Keratinocyte (primary cell): ENCODE results near the gene TMEM132D. TPM values are rescaled to one million over a fixed set of nuclear protein-coding genes. Genes with fewer than 3 reads are reported as not detected.

ENCODE experiments used
- DNase-seq: peaks from one replicate; pipeline ENCODE4 v3.0.0-alpha.2; 2011; ENCODE audit warnings: low read depth, missing footprints, low spot score
- FAIRE-seq: peaks from 2 replicates; lab custom pipeline; 2011; peaks lifted over from hg19 to GRCh38; lab: Jason Lieb, UNC
- H2AFZ ChIP-seq: 2 replicates; pipeline ENCODE4 v1.6.0; 2012; ENCODE audit warnings: low read length, control low read depth, inconsistent platforms; ENCODE audit not compliant: control insufficient read depth
- H3K27ac ChIP-seq: 2 replicates; pipeline ENCODE4 v1.5.1; 2011; ENCODE audit warnings: low read length; ENCODE audit not compliant: control insufficient read depth, insufficient read depth
- H3K27me3 ChIP-seq: 3 replicates; pipeline ENCODE4 v1.6.0; 2011; ENCODE audit warnings: low read length; ENCODE audit not compliant: control insufficient read depth, insufficient read depth; ENCODE audit errors: extremely low read depth
- H3K36me3 ChIP-seq, 2 experiments: 2 replicates in 1 of 2; 3 replicates in 1 of 2; pipeline ENCODE4 v1.5.1; 2011; ENCODE audit warnings: low read length in 2 of 2, mild to moderate bottlenecking in 1 of 2; ENCODE audit not compliant: control insufficient read depth in 2 of 2, insufficient read depth in 2 of 2; ENCODE audit errors: extremely low read depth in 1 of 2
- H3K4me1 ChIP-seq: 3 replicates; pipeline ENCODE4 v1.5.1; 2011; ENCODE audit warnings: low read length; ENCODE audit not compliant: control insufficient read depth, insufficient read depth; ENCODE audit errors: extremely low read depth
- H3K4me2 ChIP-seq: 3 replicates; pipeline ENCODE4 v1.6.0; 2011; ENCODE audit warnings: low read depth, low read length; ENCODE audit not compliant: control insufficient read depth, insufficient read depth; ENCODE audit errors: extremely low read depth
- H3K4me3 ChIP-seq, 3 experiments: fragments of 200-600 bp in 1 of 3; sonication (generic) in 1 of 3; 2 replicates in 2 of 3; 3 replicates in 1 of 3; pipeline ENCODE4 v1.5.1; 2011 to 2016; ENCODE audit warnings: low read length in 3 of 3, mild to moderate bottlenecking in 3 of 3, control low read depth in 2 of 3, inconsistent platforms in 1 of 3, low read depth in 1 of 3, mixed read lengths in 1 of 3, mixed run types in 1 of 3, moderate library complexity in 1 of 3; ENCODE audit not compliant: control insufficient read depth in 2 of 3, insufficient read depth in 2 of 3; ENCODE audit errors: extremely low read depth in 1 of 3
- H3K79me2 ChIP-seq: 2 replicates; pipeline ENCODE4 v1.6.0; 2012; ENCODE audit warnings: low read length; ENCODE audit not compliant: control insufficient read depth, insufficient read depth
- H3K9ac ChIP-seq: 3 replicates; pipeline ENCODE4 v1.6.0; 2011; ENCODE audit warnings: low read length; ENCODE audit not compliant: control insufficient read depth, insufficient read depth; ENCODE audit errors: extremely low read depth
- H3K9me1 ChIP-seq: 3 replicates; pipeline ENCODE4 v1.6.0; 2011; ENCODE audit warnings: low read length; ENCODE audit not compliant: control insufficient read depth, insufficient read depth; ENCODE audit errors: extremely low read depth
- H3K9me3 ChIP-seq: 2 replicates; pipeline ENCODE4 v1.5.1; 2012; ENCODE audit warnings: low read depth, low read length; ENCODE audit not compliant: control insufficient read depth
- H4K20me1 ChIP-seq: 3 replicates; pipeline ENCODE4 v1.6.0; 2011; ENCODE audit warnings: low read length; ENCODE audit not compliant: control insufficient read depth, insufficient read depth; ENCODE audit errors: extremely low read depth
- EZH2 ChIP-seq: IDR thresholded peaks from one replicate; pipeline ENCODE4 v1.6.1; 2012; ENCODE audit warnings: inconsistent platforms, mild to moderate bottlenecking, low read length, moderate library complexity
- dilution Hi-C: fragments of 300-500 bp; cut with MboI; formaldehyde crosslinking; loops from one replicate; pipeline ENCODE4 v1.7.0; 2020; ENCODE audit warnings: low sequenced_read_pairs; ENCODE audit not compliant: extremely low pct_ligation_motif_present
- polyA plus RNA-seq, 5 experiments: library from polyadenylated mRNA; depleted of rRNA in 3 of 5; stranded (reverse) in 3 of 5; stranded (forward) in 1 of 5; unstranded in 1 of 5; fragments of >200 nt; gene quantifications; 1 replicate in 1 of 5; 2 replicates in 3 of 5; 3 replicates in 1 of 5; pipeline versions ENCODE4 v1.2.1 to v1.2.3, GENCODE V29; 2011 to 2012; ENCODE audit warnings: missing spikeins in 2 of 5, low read depth in 1 of 5, low replicate concordance in 1 of 5
- TF ChIP-seq, protein P1 (sequence below), 3 experiments: IDR thresholded peaks in 1 of 3; conservative IDR thresholded peaks in 1 of 3; optimal IDR thresholded peaks in 1 of 3; 2 replicates in 2 of 3; 3 replicates in 1 of 3; pipeline versions ENCODE3 to v1.5.1; 2011; ENCODE audit warnings: low read length in 3 of 3, mild to moderate bottlenecking in 3 of 3, moderate library complexity in 2 of 3, control low read depth in 1 of 3, inconsistent platforms in 1 of 3; ENCODE audit not compliant: insufficient read depth in 2 of 3; ENCODE audit errors: extremely low read depth in 1 of 3

TMEM132D gene
- polyA plus RNA-seq, 1 donor (not counting 4 experiments of a cell fraction or from before 2014, with no cell fraction given): not detected

GRCh38 chr12:129556082-129556481 lies 347.7 kb downstream of the TMEM132D start:
- no peak overlapping the region for H3K4me3 ChIP-seq
- no peaks in the 10 kb centered on the region for H3K79me2 ChIP-seq
- H2AFZ ChIP-seq: no peak overlapping the region
- no peaks in the 10 kb centered on the region for H4K20me1 ChIP-seq
- no peaks in the 10 kb centered on the region for H3K27me3 ChIP-seq
- H3K4me1 ChIP-seq: no peaks in the 10 kb centered on the region
- no peaks in the 10 kb centered on the region for H3K9me1 ChIP-seq
- dilution Hi-C loops: no loop called here
- peaks cover 7% of the 10 kb centered on the region for H3K9me3 ChIP-seq
- no peak overlapping the region for H3K4me2 ChIP-seq
- H3K36me3 ChIP-seq: no peaks in the 10 kb centered on the region
- H3K9ac ChIP-seq: no peak overlapping the region
- no peak for DNase-seq
- no peak overlapping the region for H3K27ac ChIP-seq
- no peak for FAIRE-seq
- TF ChIP-seq, protein P1, sequence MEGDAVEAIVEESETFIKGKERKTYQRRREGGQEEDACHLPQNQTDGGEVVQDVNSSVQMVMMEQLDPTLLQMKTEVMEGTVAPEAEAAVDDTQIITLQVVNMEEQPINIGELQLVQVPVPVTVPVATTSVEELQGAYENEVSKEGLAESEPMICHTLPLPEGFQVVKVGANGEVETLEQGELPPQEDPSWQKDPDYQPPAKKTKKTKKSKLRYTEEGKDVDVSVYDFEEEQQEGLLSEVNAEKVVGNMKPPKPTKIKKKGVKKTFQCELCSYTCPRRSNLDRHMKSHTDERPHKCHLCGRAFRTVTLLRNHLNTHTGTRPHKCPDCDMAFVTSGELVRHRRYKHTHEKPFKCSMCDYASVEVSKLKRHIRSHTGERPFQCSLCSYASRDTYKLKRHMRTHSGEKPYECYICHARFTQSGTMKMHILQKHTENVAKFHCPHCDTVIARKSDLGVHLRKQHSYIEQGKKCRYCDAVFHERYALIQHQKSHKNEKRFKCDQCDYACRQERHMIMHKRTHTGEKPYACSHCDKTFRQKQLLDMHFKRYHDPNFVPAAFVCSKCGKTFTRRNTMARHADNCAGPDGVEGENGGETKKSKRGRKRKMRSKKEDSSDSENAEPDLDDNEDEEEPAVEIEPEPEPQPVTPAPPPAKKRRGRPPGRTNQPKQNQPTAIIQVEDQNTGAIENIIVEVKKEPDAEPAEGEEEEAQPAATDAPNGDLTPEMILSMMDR (optimal IDR thresholded peaks at IDR 0.05 in 1 of 3, IDR thresholded peaks at IDR 0.05 in 1 of 3, conservative IDR thresholded peaks at IDR 0.05 in 1 of 3; ENCODE audit: extremely low read depth in 1 of 3, insufficient read depth in 2 of 3, low read length in 3 of 3): no peak
- TF ChIP-seq EZH2: no peak

GRCh38 chr12:129552996-129553750 lies 350.7 kb downstream of the TMEM132D start:
- H3K9me3 ChIP-seq: peaks cover 7% of the 10 kb centered on the region
- no peaks in the 10 kb centered on the region for H3K36me3 ChIP-seq
- no peak for FAIRE-seq
- dilution Hi-C loops: no loop called here
- no peak overlapping the region for H3K9ac ChIP-seq
- no peak overlapping the region for H3K4me2 ChIP-seq
- H3K9me1 ChIP-seq: no peaks in the 10 kb centered on the region
- no peaks in the 10 kb centered on the region for H3K4me1 ChIP-seq
- H3K27ac ChIP-seq: no peak overlapping the region
- TF ChIP-seq, protein P1 (optimal IDR thresholded peaks at IDR 0.05 in 1 of 3, IDR thresholded peaks at IDR 0.05 in 1 of 3, conservative IDR thresholded peaks at IDR 0.05 in 1 of 3; ENCODE audit: extremely low read depth in 1 of 3, insufficient read depth in 2 of 3, low read length in 3 of 3): no peak
- no peak for TF ChIP-seq EZH2
- H3K27me3 ChIP-seq: no peaks in the 10 kb centered on the region
- no peak overlapping the region for H3K4me3 ChIP-seq
- no peaks in the 10 kb centered on the region for H3K79me2 ChIP-seq
- no peak overlapping the region for H2AFZ ChIP-seq
- DNase-seq: no peak
- no peaks in the 10 kb centered on the region for H4K20me1 ChIP-seq
